SK-N-SH (cell line): ENCODE data around the gene LRRC8D. TPM values are rescaled to one million over a fixed set of nuclear protein-coding genes. Genes with fewer than 3 reads are reported as not detected.

Experiments used
- CTCF ChIA-PET: fragments of 300-600, 350-600 bp; formaldehyde crosslinking; extraction: SDS; loops from one replicate; lab custom pipeline; 2021; lab: Yijun Ruan, JAX
- POLR2A ChIA-PET: fragments of 350-600 bp; sonication (Branson Sonifier 250); formaldehyde crosslinking; extraction: SDS; loops from one replicate; lab custom pipeline; 2020; ENCODE audit warnings: antibody characterized with exemption, inconsistent platforms; lab: Yijun Ruan, JAX
- DNase-seq: peaks from one replicate; pipeline ENCODE4 v3.0.0; 2012
- H2AFZ ChIP-seq: fragments of 200-600 bp; sonication (generic); 2 replicates; pipeline ENCODE4 v1.8.1; 2016; ENCODE audit warnings: antibody characterized with exemption, mild to moderate bottlenecking, low read depth
- H3F3A ChIP-seq: fragments of 200-600 bp; sonication (generic); replicated peaks from 2 replicates; pipeline ENCODE3; 2016; ENCODE audit warnings: antibody characterized with exemption, mild to moderate bottlenecking; ENCODE audit not compliant: insufficient read depth
- H3K27ac ChIP-seq, 2 experiments: fragments of 200-500 bp in 1 of 2; fragments of 200-600 bp in 1 of 2; sonication (Bioruptor generic) in 1 of 2; sonication (generic), shearing (Covaris generic) in 1 of 2; 2 replicates each; pipeline versions ENCODE4 v1.5.1 to v1.6.1; 2014 to 2016; ENCODE audit warnings: low read depth in 2 of 2, inconsistent platforms in 1 of 2, low read length in 1 of 2, mild to moderate bottlenecking in 1 of 2, mixed read lengths in 1 of 2
- H3K27me3 ChIP-seq: fragments of 200-600 bp; sonication (generic), shearing (Covaris generic); 2 replicates; pipeline ENCODE4 v1.6.1; 2016; ENCODE audit warnings: mixed run types; ENCODE audit not compliant: insufficient read depth
- H3K36me3 ChIP-seq, 2 experiments: fragments of 200-500 bp in 1 of 2; fragments of 200-600 bp in 1 of 2; sonication (Bioruptor generic) in 1 of 2; sonication (generic) in 1 of 2; replicated peaks in 1 of 2; 2 replicates each; pipeline versions ENCODE3 to v1.5.1; 2014 to 2016; ENCODE audit warnings: low read length in 1 of 2, mild to moderate bottlenecking in 1 of 2; ENCODE audit not compliant: insufficient read depth in 2 of 2, control insufficient read depth in 1 of 2
- H3K4me1 ChIP-seq, 2 experiments: fragments of 200-500 bp in 1 of 2; fragments of 200-600 bp in 1 of 2; sonication (Bioruptor generic) in 1 of 2; sonication (generic), shearing (Covaris generic) in 1 of 2; 2 replicates each; pipeline versions ENCODE4 v1.5.1 to v1.6.1; 2014 to 2016; ENCODE audit warnings: low read depth in 1 of 2, low read length in 1 of 2, mixed run types in 1 of 2; ENCODE audit not compliant: insufficient read depth in 2 of 2, control insufficient read depth in 1 of 2
- H3K4me2 ChIP-seq: fragments of 200-600 bp; sonication (generic), shearing (Covaris generic); 2 replicates; pipeline ENCODE4 v1.6.1; 2017; ENCODE audit warnings: mixed run types
- H3K4me3 ChIP-seq, 2 experiments: fragments of 200-500 bp in 1 of 2; fragments of 200-600 bp in 1 of 2; sonication (Bioruptor generic) in 1 of 2; sonication (generic), shearing (Covaris generic) in 1 of 2; 2 replicates each; pipeline versions ENCODE4 v1.5.1 to v1.8.1; 2014 to 2016; ENCODE audit warnings: low read depth in 2 of 2, inconsistent platforms in 1 of 2, low read length in 1 of 2, mild to moderate bottlenecking in 1 of 2, mixed read lengths in 1 of 2, moderate library complexity in 1 of 2
- H3K79me2 ChIP-seq: fragments of 200-600 bp; sonication (generic); 2 replicates; pipeline ENCODE4 v1.8.1; 2017; ENCODE audit warnings: mild to moderate bottlenecking; ENCODE audit not compliant: insufficient read depth
- H3K9ac ChIP-seq: fragments of 200-600 bp; sonication (generic); 2 replicates; pipeline ENCODE4 v1.6.1; 2017; ENCODE audit warnings: mixed run types
- H3K9me2 ChIP-seq: fragments of 200-600 bp; sonication (generic); 2 replicates; pipeline ENCODE4 v1.6.1; 2017; ENCODE audit warnings: mixed run types
- H3K9me3 ChIP-seq: fragments of 200-600 bp; sonication (generic); 2 replicates; pipeline ENCODE4 v1.6.1; 2017; ENCODE audit warnings: mixed run types, mild to moderate bottlenecking, moderate library complexity
- H4K20me1 ChIP-seq: fragments of 200-600 bp; sonication (generic); 2 replicates; pipeline ENCODE4 v1.6.1; 2017; ENCODE audit warnings: mild to moderate bottlenecking, mixed run types; ENCODE audit not compliant: insufficient read depth
- CTCF ChIP-seq: fragments of 200-600 bp; sonication (generic); IDR thresholded peaks from 2 replicates; pipeline ENCODE4 v1.6.1; 2017; ENCODE audit warnings: antibody characterized with exemption, mild to moderate bottlenecking, moderate library complexity
- EP300 ChIP-seq, 2 experiments: IDR thresholded peaks; 2 replicates each; pipeline versions ENCODE4 v1.4.0 to v1.6.1; 2012; ENCODE audit warnings: borderline replicate concordance in 1 of 2, low read depth in 1 of 2, low read length in 1 of 2
- MEF2A ChIP-seq: IDR thresholded peaks from 2 replicates; pipeline ENCODE4 v1.4.0; 2012; ENCODE audit warnings: low read depth, borderline replicate concordance
- NFIC ChIP-seq: IDR thresholded peaks from 2 replicates; pipeline ENCODE4 v1.4.0; 2012; ENCODE audit warnings: borderline replicate concordance
- NRF1 ChIP-seq: IDR thresholded peaks from 2 replicates; pipeline ENCODE4 v1.6.1; 2012; ENCODE audit warnings: low read depth, mild to moderate bottlenecking, low read length
- PBX3 ChIP-seq: IDR thresholded peaks from 2 replicates; pipeline ENCODE4; 2012
- POLR2AphosphoS5 ChIP-seq: IDR thresholded peaks from 2 replicates; pipeline ENCODE4 v1.6.1; 2012; ENCODE audit warnings: low read depth, low read length
- RAD21 ChIP-seq: IDR thresholded peaks from 2 replicates; pipeline ENCODE4 v1.6.1; 2012; ENCODE audit warnings: mild to moderate bottlenecking, low read length
- RCOR1 ChIP-seq: fragments of 150-350 bp; IDR thresholded peaks from 2 replicates; pipeline ENCODE4 v1.6.1; 2017; ENCODE audit warnings: antibody characterized with exemption, low read length
- RFX5 ChIP-seq: IDR thresholded peaks from 2 replicates; pipeline ENCODE4 v1.6.1; 2012; ENCODE audit warnings: mild to moderate bottlenecking, improper control_type of control experiment, low read length
- SIN3A ChIP-seq: IDR thresholded peaks from 2 replicates; pipeline ENCODE4 v1.6.1; 2012; ENCODE audit warnings: low read depth, mild to moderate bottlenecking, low read length, moderate library complexity, borderline replicate concordance
- SMC3 ChIP-seq: IDR thresholded peaks from 2 replicates; pipeline ENCODE4 v1.6.1; 2012; ENCODE audit warnings: low read depth, low read length, improper control_type of control experiment
- TEAD4 ChIP-seq: IDR thresholded peaks from 2 replicates; pipeline ENCODE4 v1.4.0; 2012; ENCODE audit warnings: mild to moderate bottlenecking, borderline replicate concordance; ENCODE audit not compliant: insufficient read depth
- YY1 ChIP-seq: IDR thresholded peaks from 2 replicates; pipeline ENCODE4 v1.4.0; 2012; ENCODE audit warnings: low read depth, mild to moderate bottlenecking
- ZBTB33 ChIP-seq: IDR thresholded peaks from 2 replicates; pipeline ENCODE4 v1.4.0; 2012; ENCODE audit warnings: low read depth, borderline replicate concordance
- WGBS: methylation state at CpG from one replicate; pipeline ENCODE4 v1.1.6; 2017; ENCODE audit warnings: low lambda C conversion rate; 5-methylcytosine and 5-hydroxymethylcytosine counted together
- polyA plus RNA-seq, 3 experiments: library from polyadenylated mRNA; depleted of rRNA; stranded (reverse); fragments of >200 nt; gene quantifications; 2 replicates each; pipeline ENCODE4 v1.2.3, GENCODE V29; 2012

LRRC8D gene
- polyA plus RNA-seq, 1 of the 3 experiments (the other 2 are of a cell fraction) = 15.0 TPM

GRCh38 chr1:89903550-89903949, 82.7 kb downstream of the LRRC8D start:
- Histone ChIP-seq H3K4me1 (peaks cover 51% of the 10 kb centered on the region in 2 experiments), H3F3A (peaks cover 20% of the 10 kb centered on the region), H3K9ac (no peak overlapping the region), H3K27ac (no peak overlapping the region), H3K4me3 (no peak overlapping the region), H4K20me1 (no peaks in the 10 kb centered on the region), H2AFZ (no peak overlapping the region), H3K9me3 (no peaks in the 10 kb centered on the region), H3K4me2 (no peak overlapping the region), H3K79me2 (no peaks in the 10 kb centered on the region), H3K36me3 (peaks cover 0 to under 1% of the 10 kb centered on the region in 2 experiments), H3K27me3 (no peaks in the 10 kb centered on the region), H3K9me2 (no peaks in the 10 kb centered on the region)
- CTCF ChIA-PET = interaction anchor here (1.2 kb wide), 1 partner anchor 60 kb away, joined by 3 read pairs; no protein-coding TSS in a partner anchor
- DNase-seq = no peak
- POLR2A ChIA-PET = no interaction called here
- no peak for TF ChIP-seq POLR2AphosphoS5
- TF ChIP-seq YY1 = no peak
- TF ChIP-seq SMC3 = no peak
- no peak for TF ChIP-seq SIN3A
- no peak for TF ChIP-seq NFIC
- no peak for TF ChIP-seq CTCF
- no peak for TF ChIP-seq RFX5
- TF ChIP-seq PBX3 = no peak
- no peak for TF ChIP-seq NRF1
- TF ChIP-seq ZBTB33 = no peak
- no peak for TF ChIP-seq TEAD4
- WGBS = 79% methylated on average over 1 of the region's 1 CpG

- POLR2A ChIA-PET = no interaction called here
- TF ChIP-seq EP300 (IDR thresholded peaks at IDR 0.05; ENCODE audit: borderline replicate concordance in 1 of 2, low read depth in 1 of 2, low read length in 1 of 2) (0 out of 4 replicates have a peak, but pooled peaks of 1 of the 2 experiments have one; percentile 21), CTCF (no peak), RCOR1 (peak; percentile 53; the same call in 1 of the 2 replicates), SMC3 (no peak), MEF2A (no peak), RAD21 (no peak)
- no peak overlapping the region for H3K4me2 ChIP-seq
- CTCF ChIA-PET = interaction anchor here (1.2 kb wide), 1 partner anchor 61 kb away, joined by 3 read pairs; no protein-coding TSS in a partner anchor
- no peak overlapping the region for H2AFZ ChIP-seq
- no peak overlapping the region for H3K9ac ChIP-seq
- no peaks in the 10 kb centered on the region for H3K9me3 ChIP-seq
- H3K79me2 ChIP-seq = no peaks in the 10 kb centered on the region
- H3K4me1 ChIP-seq = peaks cover 48 to 54% of the 10 kb centered on the region in 2 experiments
- H4K20me1 ChIP-seq = no peaks in the 10 kb centered on the region
- no peak overlapping the region; a peak in 1 of 4 replicates for H3K27ac ChIP-seq
- peaks cover 27% of the 10 kb centered on the region for H3F3A ChIP-seq
- WGBS = 90% methylated on average over 6 of the region's 6 CpGs
- no peaks in the 10 kb centered on the region for H3K36me3 ChIP-seq
- H3K27me3 ChIP-seq = no peaks in the 10 kb centered on the region
- no peak for DNase-seq
- no peak overlapping the region for H3K4me3 ChIP-seq
- no peaks in the 10 kb centered on the region for H3K9me2 ChIP-seq
These were observed 83.6 kb downstream of the LRRC8D start for GRCh38 chr1:89904219-89904980.
